SIG-M5 treated with dmso at 0.1 percent for 504 hours (cell line): Measurements from ENCODE around the gene RAPGEF1.

Experiments
- DNase-seq: peaks from one replicate; lab custom pipeline; 2025; ENCODE audit not compliant: unreplicated experiment; lab: John Stamatoyannopoulos, UW

RAPGEF1 gene

DNA sequence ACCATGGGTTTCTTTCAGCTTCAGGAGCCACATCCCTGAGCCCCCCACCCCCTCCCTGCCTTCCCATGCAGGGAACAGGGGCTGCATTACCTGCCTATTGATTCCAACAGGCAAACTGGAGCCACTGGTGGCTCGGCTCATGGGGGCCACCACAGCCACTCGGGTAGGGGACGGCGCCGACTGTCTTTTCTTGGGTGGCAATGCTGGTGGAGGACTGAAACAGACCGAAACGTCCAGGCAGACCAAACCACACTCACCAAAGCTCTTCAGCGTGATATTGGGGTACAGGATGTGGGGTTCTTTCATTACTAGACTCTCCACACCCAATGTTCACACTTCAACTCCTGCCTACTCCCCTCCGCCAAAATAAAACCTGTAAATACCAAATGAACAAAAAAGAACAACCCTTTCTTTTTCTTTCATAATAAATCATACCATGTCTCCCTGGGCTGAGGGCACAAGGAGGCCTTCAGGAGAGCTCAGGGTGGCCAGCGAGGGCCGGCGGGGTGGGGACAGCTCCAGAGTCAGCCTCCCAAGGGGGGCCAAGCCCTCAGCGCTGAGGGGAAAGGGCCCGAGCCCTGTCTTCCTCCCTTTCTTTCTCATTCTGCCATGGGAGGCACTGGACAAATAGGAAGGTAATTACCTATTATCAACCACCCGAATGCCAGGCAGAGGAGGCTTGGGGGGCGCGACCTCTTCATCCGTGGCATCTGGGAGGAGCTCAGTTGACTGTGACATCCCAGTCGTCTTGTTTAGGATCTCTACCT, 111.2 kb downstream of the RAPGEF1 start:
- no peak for DNase-seq

DNA sequence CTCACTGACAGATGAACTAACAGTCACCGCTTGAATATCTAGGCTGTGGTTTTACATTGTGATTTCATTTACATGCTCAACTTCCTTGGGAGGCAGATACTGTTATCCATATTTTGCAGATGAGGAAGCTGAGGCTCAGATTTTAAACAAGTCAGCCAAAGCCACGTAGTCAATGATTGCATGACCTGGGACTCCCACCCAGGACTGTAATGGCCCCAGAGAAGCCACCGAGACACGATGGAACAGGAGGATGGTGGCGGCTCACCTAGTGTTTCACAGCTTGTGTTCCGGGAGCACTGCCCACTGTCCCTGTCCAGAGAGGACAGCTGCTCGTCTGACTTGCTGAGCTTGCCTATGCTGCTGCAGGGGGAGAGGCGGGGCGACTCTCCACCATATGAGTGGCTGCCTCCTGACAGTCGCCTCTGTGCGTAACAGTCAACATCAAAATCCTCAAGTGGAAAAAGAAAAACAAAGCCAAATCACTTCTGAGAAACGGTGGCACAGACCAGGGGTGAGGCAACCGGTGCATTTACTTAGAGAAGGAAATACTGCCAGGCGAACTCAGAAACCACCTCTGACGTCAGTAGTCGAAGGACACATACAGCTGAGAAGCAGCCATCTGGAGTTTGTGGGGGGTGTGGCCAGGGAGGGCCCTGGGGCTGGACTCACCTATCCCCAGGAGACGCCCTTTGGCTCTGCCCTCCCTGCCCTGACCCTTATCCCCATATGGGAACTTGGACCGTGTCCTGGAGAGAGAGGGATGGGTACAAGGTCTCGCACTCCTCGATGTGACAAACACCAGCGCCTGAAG, 112.0 kb downstream of the RAPGEF1 start:
- no peak for DNase-seq

DNA sequence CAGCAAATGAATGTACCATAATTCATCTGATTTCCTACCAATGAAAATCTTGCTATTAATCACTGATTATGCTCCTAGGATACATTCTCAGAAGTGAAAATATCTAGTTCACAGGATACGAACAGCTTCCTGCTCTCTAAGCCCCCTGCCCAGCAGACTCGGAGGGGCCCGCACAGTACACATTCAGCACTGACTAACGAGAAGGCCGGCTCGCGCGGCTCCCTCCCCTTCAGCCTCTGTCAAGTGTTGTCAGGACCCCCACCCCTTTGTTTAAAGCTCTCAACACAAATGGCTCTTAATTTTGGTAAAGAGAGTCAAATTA, 112.6 kb downstream of the RAPGEF1 start:
- DNase-seq, result no peak

DNA sequence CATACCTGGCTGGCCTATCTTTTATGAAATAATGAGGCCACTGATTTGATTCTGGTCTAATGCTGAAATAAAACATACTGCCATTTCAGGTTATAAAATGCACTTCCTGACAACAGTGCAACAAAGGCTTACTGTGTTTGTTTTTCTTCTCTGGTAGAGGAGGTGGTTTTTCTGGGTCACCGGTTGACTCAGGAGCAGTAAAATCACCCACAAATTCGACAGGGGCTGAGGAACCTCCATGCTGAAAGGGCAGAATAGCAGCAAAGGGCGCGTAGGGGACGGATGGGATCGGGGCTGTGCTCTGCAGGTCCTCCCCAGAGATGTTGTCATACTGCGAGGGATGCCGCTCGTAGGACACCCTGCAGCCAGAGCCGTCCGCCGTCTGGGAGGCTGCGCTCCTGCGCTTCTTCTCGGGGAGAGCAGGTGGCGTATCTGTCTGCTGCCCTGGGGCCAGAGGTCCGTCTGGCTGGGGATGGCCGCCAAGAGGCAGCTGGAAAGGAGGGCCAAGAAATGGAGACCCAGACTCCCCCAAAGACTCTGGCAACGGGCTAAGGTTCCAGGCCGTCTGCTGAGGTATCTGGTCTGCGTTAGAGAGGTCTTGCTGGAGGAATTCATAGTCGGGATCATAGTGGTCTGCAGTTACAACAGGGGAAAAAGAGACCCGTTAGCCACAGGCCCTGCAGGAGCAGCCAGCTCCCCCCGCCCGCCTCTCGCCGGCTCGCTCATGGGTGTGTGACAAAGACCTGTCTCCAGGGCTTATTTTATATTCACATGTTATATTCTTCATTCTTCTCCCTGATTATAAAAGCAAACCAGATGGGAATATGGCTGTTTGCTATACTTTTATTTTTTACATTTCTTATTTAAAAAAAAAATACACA, 113.8 kb downstream of the RAPGEF1 start:
- DNase-seq, result no peak

DNA sequence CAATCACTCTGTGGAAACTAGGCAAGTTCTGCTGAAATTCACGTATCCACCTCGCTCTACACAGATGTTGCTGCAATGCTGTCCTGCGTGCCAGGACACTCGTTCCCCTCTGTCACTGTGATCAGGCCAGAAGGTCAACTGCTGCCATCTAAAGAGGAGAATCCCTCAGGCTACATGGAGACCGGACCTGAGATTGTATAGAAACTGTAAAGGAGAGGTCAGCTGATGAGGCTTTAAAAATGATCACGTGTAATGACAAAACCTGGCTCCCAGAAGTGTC, 114.4 kb downstream of the RAPGEF1 start:
- DNase-seq, result no peak

DNA sequence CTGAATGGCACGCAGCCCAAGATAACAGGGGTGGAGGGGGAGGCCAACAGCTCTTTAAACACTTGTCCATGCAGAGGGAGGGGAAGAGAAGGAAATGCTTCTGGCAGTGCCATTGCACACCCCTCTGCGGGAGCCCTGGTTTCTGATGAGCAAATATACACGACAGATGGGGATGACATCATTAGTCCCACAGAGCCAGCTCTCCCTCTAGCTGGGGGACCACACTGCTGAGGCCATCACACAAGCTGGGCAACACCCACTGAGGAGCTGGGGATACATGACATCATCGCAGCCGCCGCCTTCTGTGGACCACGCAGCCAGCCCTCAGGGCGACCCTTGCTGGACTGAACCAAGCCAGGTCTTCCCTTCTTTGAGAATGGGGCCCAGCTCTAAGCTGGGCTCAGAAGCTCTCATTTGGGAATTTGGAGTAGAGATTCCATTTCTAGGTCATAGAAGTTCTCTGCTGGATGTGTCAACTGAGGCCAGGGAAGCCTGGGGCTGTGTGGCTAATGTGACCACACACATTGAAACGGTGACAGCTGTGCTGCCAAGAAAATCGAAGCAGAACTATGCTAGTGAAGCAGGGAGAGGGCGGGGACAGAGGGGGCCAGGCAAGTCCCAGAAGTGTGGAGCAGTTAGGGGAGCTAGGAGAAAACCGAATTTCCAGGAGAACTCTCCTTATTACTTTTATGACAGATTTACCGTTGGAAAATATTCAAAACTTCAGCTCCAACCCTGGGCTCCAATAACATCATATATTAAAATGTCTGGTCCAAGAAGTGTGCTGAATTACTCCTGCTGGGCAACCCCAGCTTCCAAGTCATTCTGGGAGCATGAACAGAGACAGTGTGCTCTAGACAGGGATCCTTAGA, 115.0 kb downstream of the RAPGEF1 start:
- DNase-seq, result no peak

DNA sequence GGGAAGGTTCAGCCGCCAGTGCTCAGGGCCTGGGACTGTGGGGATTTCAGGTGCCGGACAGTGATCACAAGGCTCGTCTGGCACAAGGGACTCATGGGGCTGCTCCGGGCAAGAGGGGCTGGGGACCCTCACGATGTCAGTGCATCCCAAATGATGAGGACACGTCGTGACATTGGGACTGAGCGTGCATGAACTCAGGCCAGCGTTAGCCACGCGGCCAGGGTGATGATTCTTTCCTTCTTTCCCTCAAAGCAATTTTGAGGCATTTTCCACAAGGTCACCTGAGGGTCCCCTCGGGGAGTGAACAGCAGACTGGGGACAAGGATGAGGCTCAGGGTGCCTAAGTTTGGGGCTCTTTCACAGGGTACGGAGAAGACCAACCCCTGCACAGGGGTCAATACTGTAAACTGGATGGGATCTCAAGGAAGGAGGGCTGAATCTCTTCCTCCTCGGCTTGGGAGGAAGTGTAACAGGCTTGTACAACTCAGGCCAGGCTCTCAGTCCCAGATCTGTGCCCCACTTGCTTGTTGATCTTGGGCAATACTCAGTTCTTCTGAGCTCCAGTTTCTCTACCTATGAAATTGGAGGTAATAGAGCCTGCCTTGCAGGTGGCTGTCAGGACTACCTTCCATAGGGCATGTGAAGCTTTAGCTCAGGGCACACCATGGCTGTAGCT, 116.1 kb downstream of the RAPGEF1 start:
- DNase-seq, result no peak

DNA sequence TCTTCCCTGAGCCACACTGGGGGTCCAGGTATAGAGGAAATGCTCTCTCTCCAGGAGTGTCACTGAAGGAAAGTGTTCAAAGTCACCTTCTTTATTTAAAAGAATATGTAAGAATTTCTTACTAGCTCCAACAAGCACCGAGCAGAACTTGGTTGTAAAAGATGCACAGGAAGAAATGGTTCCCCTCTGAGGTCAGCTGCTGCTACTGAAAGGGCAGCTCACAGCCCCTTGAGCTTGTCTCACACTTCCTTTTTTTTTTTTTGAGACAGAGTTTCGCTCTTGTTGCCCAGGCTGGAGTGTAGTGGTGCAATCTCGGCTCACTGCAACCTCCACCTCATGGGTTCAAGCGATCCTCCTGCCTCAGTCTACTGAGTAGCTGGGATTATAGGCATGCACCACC, 117.4 kb downstream of the RAPGEF1 start:
- DNase-seq, result peak; percentile 40

DNA sequence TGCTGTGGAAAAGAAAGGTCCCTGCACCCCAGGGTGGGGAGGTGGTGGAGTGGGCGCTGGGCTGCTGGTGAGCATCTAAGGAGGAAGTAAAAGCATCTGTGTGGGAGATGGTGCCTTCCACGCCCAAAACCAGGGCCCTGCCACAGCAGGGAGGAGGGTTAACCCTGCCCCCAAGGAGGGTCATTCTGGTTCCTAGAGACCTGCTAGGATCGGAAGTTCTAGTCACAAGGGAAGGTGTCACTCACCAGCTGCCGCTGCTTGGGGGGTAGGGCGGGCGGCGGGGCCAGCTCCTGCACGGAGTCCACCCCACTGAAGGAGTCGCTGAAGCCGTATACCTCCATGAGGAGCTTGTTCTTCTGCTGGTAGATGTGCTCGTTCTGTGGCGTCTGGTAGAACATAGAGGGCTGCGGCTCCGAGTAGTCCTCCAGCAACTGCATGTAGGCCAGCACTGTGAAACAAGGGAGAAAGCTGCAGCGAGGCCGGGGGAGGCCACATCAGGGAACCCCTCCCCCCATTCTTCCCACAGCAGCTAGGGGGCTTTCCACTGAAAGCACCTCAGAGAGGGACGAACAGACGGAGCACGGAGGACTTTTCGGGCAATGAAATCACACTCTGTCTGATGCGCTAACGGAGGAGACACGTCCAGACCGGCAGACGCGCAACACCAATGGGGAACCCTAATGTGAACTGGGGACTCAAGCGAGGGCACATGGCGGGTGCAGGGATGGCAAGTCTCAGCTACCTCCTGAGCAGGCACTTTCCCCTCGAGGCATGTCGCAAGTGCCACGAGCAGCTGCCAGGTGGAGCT, 118.1 kb downstream of the RAPGEF1 start:
- no peak for DNase-seq

DNA sequence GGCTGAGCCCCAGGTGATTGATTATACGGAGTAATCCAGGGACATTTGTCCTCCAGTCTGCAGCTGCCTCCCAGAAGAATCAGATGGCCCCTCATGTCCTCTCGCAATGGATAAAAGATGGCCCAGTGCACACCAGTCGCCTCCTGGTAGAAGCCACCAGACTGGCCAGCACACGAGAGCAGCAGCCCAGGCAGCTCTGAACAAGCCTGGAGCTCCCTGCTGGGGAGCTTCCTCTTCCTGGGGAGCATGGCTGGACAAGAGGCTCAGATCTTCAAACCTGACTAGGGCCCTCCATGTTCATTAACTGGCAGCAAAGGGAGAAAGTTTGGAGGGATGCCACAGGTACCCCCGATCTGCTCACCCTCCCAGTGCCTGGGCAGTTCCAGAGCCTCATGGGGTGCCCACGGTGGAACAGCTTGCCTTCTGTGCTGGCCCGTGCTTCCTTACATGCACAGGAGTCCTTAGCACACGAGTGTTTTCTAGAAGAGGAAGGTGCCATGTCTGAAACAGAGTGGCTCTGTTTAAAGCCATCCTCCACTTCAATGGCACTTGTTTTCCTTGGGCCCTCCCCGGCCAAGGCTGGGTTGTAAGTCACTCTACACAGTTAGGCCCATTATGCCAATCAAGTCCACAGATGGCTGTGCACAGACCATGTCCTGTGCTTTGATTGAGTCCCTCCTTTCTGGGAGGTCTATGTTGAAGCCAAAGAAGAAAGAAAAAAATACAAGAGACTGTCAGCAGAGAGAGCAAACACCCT, 118.9 kb downstream of the RAPGEF1 start:
- no peak for DNase-seq

DNA sequence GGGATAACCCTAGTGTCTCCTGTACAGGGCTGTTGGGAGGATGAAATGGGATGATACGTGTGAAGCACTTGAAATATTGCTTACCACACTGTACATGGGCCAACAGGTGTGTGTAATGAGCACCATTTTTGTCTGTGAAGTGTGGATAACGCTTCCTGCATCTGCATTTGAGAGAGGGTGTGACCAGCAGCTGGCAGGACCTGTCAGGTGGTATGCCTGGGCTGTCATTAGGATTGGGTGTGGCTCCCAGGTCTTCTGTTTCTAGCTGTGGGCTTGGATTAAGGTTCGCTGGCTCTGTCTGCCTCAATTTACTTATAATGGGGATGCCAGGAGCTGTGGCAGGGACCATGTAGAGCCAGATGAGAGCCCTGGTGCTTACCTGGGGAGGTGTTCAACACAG, 120.2 kb downstream of the RAPGEF1 start:
- no peak for DNase-seq

DNA sequence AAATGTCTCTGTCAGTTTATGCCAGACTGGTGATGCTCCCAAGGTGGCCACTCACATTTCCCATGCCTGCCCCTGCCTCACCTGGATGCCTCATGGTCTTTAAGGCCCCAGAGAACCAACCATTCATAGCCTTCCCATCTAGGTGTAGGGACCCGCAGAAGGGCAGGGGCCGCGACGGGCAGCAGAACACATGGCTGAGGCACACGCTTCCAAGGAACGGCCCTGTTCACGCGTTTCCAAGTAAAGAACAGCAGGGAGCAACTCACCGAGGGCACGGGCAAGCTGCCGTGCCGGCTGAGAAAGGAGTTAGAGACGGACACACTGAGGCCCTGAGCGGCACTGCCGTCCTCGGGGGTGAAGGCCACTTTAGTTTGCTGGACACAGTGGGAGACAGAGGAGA, 121.1 kb downstream of the RAPGEF1 start:
- DNase-seq, result no peak

DNA sequence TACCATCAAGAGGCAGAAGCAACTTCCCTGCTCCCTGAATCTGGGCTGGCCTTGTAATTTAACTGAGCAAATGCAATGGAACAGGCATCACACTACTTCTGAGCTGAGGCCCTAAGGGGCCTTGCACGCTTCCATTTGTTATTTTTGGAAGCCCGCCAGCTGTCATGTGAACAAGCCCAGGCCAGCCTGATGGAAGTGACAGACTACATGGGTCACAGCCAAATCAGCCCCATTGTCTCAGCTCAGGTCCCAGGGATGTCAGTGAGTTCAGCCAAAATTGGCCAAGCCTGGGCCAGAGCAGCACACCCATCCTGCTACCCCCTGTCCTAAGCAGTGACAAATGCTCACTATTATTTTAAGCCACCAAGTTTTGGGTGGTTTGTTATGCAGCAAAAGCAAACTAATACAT, 121.8 kb downstream of the RAPGEF1 start:
- no peak for DNase-seq

DNA sequence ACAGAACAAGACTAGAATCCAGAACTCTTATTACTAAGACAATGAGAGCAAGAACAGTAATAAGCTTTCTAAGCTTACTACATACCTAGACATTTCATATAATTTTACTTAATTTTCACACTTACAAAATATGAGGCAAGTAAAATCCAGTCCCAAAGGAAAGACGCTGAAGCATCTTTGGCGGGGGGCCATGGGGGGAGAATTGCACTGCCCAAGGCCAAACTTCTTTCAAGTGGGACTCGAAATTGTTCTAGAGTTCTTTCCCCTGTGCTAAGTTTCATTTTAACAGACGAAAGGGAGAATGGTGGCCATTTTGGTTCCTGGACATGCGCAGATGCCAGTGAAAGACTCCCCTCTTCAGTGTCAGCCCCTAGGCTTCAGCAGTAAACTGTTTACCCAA, 122.3 kb downstream of the RAPGEF1 start:
- no peak for DNase-seq

DNA sequence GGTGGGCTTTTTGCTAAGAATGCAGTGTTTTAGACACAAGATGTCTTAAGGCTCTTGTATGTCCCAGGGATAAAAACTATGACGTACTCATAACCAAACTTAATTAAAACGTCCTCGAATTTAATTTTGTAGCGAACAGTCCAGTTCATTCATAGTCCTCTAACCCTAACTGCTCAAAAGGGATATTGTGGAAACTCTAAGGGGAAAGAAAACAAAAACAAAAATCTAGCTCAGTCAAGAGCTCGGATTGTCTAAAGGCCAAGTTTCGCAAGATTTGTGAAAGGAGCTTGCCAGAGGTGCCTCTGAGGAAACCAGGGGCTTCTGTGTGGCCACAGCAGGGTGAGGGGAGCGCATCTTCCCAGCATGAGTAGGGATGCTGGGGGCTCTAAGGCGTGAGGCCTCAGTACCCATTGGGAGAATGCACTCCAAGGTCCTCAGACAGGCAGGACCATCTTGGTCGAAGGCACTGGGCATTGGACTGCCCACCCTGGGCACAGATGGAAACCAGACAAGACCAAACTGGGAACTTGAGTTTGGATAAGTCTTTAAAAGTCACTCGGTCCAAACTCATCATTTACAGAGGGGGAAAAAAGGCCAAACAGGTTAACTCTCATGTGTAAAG, 122.8 kb downstream of the RAPGEF1 start:
- no peak for DNase-seq

DNA sequence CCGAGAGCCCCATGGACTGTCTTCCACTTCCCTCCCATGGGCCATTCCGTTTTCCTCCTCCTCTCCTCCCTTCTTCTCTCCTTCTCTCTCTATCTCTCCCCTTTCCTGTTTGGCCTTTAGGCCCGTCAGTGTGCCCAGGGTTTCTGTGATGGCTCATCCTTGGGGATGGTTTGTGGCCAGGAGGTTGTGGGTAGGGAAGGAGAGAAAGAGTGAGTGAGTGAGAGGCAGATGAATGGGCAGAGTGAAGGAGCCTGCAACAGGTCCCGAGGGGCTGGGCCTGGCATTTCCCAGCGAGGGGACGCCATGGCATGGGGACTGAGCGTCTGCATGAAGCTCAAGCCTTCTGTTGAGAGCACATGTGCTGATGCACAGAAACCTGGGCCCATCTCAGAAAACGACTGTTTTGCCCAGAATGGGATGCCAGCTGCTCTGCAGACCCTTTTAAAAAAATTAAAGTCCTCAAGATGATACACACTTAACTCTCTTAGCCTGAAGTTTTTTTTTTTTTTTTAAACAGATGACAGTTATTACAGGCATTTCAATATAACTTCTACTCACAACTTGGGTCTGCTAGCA, 125.4 kb downstream of the RAPGEF1 start:
- DNase-seq, result no peak

DNA sequence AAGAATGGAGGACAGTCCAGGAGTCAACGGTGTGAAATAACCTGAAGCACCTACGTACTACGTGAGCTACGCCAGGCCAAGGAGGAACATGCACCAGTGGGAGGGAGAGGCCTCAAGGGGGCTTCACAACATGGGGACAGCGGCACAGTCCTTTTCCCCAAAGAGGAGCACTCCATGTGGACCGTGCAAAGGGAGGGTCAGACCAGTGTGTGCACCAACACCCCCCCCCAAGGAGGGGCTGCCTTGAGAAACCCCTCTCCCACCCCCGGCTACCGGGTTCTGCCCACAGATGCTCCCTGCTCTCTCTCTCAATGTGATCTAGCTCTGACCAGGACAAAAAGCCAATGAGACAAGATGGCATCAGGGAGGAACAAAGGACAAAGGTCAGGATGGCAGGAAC, 126.0 kb downstream of the RAPGEF1 start:
- no peak for DNase-seq

DNA sequence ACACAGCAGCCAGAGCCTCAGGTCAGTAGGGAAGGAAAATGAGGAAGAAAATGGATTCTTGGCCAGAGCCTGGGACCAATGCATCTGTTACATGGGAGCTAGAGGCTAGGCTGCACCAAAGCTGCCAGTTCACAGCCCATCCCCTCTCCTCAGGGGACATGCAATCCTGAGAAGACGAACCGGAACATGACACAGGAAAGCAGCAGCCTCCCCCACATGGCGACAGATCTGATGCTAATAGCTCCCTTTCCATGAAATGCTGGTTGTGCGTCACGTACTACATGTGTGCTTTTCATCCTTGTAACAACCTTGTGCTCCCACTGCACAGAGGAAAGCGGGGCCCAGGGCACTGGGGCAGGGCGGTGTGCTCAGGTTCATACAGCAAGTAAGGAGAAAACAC, 127.0 kb downstream of the RAPGEF1 start:
- no peak for DNase-seq
